ENCODE results near the gene SMC3. TPM values are rescaled to one million over a fixed set of nuclear protein-coding genes. Genes with fewer than 3 reads are reported as not detected.

The SMC3 gene
- total RNA-seq, 2 experiments from 2014 or later, result 38.4 to 73.4 TPM

GRCh38 chr10:110612629-110613028 is 45.1 kb downstream of the SMC3 start:
- ChIA-PET POLR2A (interaction anchor here (1.0 kb wide), 1 partner anchor 300 kb away, joined by 3 read pairs; no protein-coding TSS in a partner anchor), CTCF (ENCODE audit: unreplicated experiment) (interaction anchor here (1.3 kb wide), 1 partner anchor 69 kb away, joined by 3 read pairs; no protein-coding TSS in a partner anchor)
- no peak overlapping the region for H3K27ac ChIP-seq (ENCODE audit: low read depth, low read length, poor library complexity, severe bottlenecking)
- no peaks in the 10 kb centered on the region for H3K9me3 ChIP-seq (ENCODE audit: low read length)
- peak overlapping the region; percentile 10 for H3K4me3 ChIP-seq (ENCODE audit: low read depth, low read length, poor library complexity, severe bottlenecking)
- no peaks in the 10 kb centered on the region for H3K36me3 ChIP-seq (ENCODE audit: insufficient read depth, low read length)
- no peak for TF ChIP-seq EZH2phosphoT487 (IDR thresholded peaks at IDR 0.05; ENCODE audit: borderline replicate concordance, low read depth, low read length)
- H2AFZ ChIP-seq (ENCODE audit: low read length), result peak overlapping the region; percentile 62
- peaks cover 32% of the 10 kb centered on the region for H3K4me1 ChIP-seq (ENCODE audit: insufficient read depth, low read length, poor library complexity, severe bottlenecking)
- intact Hi-C loops (cut with micrococcal nuclease; ENCODE audit: unreplicated experiment), result loop anchor here (5.0 kb wide), 2 partner anchors 115 to 280 kb away; no protein-coding TSS in a partner anchor
- H4K20me1 ChIP-seq (ENCODE audit: insufficient read depth, low read length), result no peaks in the 10 kb centered on the region
- no TSS peak for BruUV-seq (replicated peaks)
- peak overlapping the region; percentile 59 for H3K4me2 ChIP-seq (ENCODE audit: low read length)
- H3K79me2 ChIP-seq (ENCODE audit: insufficient read depth, low read depth, low read length), result no peaks in the 10 kb centered on the region
- H3K9me2 ChIP-seq (ENCODE audit: insufficient read depth, low read length), result no peaks in the 10 kb centered on the region
- DNase-seq (ENCODE audit: low spot score), result no peak

GRCh38 chr10:110613341-110613995 is 46.0 kb downstream of the SMC3 start:
- H3K9me3 ChIP-seq (ENCODE audit: low read length), result no peaks in the 10 kb centered on the region

More at GRCh38 chr10:110613341-110613995, 46.0 kb downstream of the SMC3 start:
- no peak overlapping the region for H3K4me3 ChIP-seq (ENCODE audit: low read depth, low read length, poor library complexity, severe bottlenecking)
- ChIA-PET CTCF (ENCODE audit: unreplicated experiment) (no interaction called here), POLR2A (interaction anchor here (0.6 to 1.0 kb wide), 5 partner anchors 10 to 334 kb away, joined by 3 to 5 read pairs (median 3); no protein-coding TSS in a partner anchor)
- no peaks in the 10 kb centered on the region for H4K20me1 ChIP-seq (ENCODE audit: insufficient read depth, low read length)
- peak overlapping the region; percentile 59 for H3K4me2 ChIP-seq (ENCODE audit: low read length)
- TF ChIP-seq CTCF (conservative IDR thresholded peaks at IDR 0.05; ENCODE audit: low read length), result 0 out of 2 replicates have a peak, but pooled peaks have one; percentile 19
- TF ChIP-seq EZH2phosphoT487 (IDR thresholded peaks at IDR 0.05; ENCODE audit: borderline replicate concordance, low read depth, low read length), result no peak
- H2AFZ ChIP-seq (ENCODE audit: low read length), result peak overlapping the region; percentile 65
- H3K4me1 ChIP-seq (ENCODE audit: insufficient read depth, low read length, poor library complexity, severe bottlenecking), result peaks cover 36% of the 10 kb centered on the region
- no peaks in the 10 kb centered on the region for H3K36me3 ChIP-seq (ENCODE audit: insufficient read depth, low read length)
- no TSS peak for BruUV-seq (replicated peaks)
- intact Hi-C loops (cut with micrococcal nuclease; ENCODE audit: unreplicated experiment), result loop anchor here (5.0 kb wide), 2 partner anchors 114 to 279 kb away; no protein-coding TSS in a partner anchor
- no peaks in the 10 kb centered on the region for H3K79me2 ChIP-seq (ENCODE audit: insufficient read depth, low read depth, low read length)
- H3K27ac ChIP-seq (ENCODE audit: low read depth, low read length, poor library complexity, severe bottlenecking), result no peak overlapping the region
- DNase-seq (ENCODE audit: low spot score), result peak; percentile 41
- no peaks in the 10 kb centered on the region for H3K9me2 ChIP-seq (ENCODE audit: insufficient read depth, low read length)

All from OCI-LY7 (cell line).